Body of pancreas (tissue), 4 donors: ENCODE results near the gene ARHGAP26.

Experiments
- POLR2A ChIP-seq, 3 donors: fragments of 450-650 bp; IDR thresholded peaks; one replicate each; pipeline ENCODE4 v1.6.1; 2016; ENCODE audit warnings: antibody characterized with exemption in 3 of 3, mild to moderate bottlenecking in 2 of 3
- TF ChIP-seq, protein P1 (sequence below), 7 experiments: fragments of 450-650 bp in 4 of 7; fragments of 200-600 bp in 3 of 7; sonication (generic) in 3 of 7; IDR thresholded peaks; one replicate each; pipeline ENCODE4 v1.5.1; 2016 to 2019; ENCODE audit warnings: antibody characterized with exemption in 7 of 7

DNA sequence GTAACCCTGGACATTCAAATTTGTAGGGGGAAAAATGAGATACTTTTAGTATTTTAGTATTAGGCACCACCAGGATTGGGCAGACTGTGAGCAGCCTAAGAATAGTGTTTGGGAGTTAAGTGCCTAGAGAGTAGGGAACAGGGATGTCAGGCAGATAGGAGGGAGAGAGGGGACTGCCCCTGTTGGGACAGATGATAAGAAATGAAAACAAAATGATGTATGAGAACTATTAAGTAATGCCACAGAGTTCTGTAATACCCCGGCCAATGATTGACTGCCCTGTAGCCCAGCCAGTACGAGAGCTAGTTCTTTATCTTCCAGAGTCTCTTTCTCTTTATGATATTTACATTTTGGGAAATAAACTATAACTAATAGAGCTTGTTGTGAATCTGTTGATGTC lies 24.4 kb downstream of the ARHGAP26 start:
- TF ChIP-seq POLR2A (IDR thresholded peaks at IDR 0.05): no peak
- TF ChIP-seq, protein P1, sequence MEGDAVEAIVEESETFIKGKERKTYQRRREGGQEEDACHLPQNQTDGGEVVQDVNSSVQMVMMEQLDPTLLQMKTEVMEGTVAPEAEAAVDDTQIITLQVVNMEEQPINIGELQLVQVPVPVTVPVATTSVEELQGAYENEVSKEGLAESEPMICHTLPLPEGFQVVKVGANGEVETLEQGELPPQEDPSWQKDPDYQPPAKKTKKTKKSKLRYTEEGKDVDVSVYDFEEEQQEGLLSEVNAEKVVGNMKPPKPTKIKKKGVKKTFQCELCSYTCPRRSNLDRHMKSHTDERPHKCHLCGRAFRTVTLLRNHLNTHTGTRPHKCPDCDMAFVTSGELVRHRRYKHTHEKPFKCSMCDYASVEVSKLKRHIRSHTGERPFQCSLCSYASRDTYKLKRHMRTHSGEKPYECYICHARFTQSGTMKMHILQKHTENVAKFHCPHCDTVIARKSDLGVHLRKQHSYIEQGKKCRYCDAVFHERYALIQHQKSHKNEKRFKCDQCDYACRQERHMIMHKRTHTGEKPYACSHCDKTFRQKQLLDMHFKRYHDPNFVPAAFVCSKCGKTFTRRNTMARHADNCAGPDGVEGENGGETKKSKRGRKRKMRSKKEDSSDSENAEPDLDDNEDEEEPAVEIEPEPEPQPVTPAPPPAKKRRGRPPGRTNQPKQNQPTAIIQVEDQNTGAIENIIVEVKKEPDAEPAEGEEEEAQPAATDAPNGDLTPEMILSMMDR (IDR thresholded peaks at IDR 0.05): no peak
